ENCODE data around the gene SLC6A12.

The SLC6A12 gene

DNA sequence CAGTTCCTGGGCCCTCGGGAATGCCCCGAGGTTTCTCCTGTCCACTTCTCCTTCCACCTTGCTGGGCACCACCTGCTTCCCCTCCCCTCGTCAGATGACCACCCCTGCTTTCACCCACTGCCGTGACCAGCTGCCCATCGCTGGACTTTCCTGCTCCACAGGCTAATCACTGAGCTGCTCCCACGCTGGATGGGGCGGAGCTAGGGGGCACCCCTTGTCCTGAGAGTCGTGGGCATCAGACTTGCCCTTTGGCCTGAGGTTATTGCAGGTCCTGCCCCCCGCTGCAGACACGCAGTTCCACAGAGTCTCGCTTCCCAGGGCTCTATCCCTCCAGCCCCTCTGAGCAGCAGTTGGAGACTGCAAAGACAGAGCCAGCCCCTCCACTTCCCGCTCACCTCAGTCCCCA is 427 bp downstream of the SLC6A12 start:
- no peak for DNase-seq

DNA sequence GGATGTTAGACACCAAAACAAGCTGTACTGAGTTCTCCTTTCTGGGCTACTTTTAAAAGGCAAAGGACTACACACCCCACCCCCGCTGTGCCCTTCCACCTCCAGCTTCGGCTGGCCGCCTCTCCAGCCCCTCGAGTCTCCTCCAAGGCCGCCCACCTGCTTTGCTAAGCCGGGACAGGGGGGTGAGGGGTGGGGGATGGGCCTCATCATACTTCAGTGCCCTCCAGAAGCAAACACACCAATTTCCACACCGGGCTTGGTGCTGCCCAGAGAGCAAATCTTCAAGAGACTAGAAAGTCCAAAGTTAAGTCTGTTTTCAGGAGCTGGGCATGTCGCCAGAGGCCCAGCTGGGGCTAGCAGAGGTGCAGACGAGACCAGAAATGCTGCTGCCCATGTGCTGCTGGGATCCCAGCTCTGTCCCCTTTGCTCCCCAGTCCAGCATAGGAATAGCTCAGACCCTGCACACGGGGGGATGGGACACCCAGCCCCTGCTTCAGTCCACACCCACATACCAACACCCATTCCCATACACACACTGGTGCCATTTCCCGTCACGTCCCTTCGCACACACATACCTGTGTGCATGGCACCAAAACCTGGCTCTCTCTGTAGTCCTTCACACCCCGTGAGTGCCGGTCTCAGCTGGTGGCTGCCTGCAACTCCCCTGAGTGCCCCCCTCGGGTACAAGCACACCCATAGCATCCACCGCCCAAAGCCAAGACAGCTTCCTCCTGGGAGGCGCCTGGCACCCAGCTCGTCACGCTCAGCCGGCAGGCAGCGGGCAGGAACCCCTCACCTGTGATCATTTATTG is 1.0 kb downstream of the SLC6A12 start:
- DNase-seq = no peak

DNA sequence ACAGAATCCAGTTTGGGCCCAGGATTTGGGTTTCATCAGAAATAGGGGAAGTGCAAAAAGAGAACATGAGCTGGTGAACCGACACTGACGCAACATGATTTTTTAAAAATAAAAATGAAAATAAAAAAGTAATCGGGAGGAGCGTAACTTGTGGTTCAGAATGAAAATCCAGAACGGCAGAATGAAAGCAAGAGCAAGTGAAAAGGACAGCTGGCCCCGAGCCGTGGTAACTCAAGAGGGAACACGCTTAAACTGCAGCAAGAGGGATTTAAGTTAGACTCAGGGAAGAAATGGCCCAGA is 1.6 kb downstream of the SLC6A12 start:
- no peak for DNase-seq

DNA sequence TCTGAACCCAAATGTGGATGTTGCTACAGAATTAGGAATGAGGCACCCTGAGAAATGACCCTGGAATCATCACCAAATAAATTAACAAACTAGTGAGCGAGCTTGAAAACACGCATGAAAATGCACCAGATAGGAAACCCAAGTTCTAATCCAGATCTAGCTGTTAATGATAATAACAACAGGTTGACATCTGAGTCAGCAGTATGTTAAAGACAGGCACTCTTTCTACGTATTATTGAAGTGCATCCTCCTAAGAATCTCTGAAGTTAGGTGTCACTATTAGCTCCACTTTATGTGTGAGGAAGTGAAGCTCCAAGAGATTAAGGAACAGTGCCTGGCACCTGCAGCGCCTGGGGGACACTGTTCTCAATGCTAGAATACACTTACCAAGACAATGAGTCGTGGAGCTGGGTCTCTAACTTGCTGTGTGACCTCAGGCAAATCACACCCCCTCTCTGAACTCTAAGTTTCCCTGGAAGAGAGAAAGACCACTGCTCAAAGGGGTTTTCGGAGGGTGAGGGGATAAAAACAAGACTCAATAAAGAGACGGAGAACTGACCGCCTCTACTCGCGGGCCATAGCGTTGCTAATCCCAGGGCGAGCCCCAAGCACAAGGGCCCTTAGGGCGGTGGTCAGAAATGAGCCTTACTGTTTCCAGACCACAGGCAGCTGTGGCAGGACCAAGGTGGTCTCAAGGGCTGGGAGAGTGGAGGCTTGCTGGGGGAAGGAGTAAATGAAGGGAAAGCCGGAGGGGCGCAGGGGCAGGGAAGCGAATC is 2.1 kb downstream of the SLC6A12 start:
- no peak for DNase-seq

DNA sequence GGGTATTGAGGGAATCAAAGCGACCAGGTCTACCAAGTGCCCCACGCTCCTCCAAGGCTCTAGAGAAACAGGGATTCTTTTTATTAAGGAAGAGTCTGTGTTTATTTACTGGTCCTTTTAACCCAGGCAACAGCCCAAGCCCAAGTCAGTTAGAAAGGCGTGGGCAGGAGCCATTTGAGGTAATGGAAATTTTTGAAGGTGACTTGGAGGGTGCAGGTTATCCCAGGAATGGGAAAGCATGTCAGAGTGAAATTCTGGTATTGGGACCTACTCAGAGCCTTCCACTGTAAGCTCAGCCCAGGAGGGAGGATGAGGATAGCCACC is 2.9 kb downstream of the SLC6A12 start:
- no peak for DNase-seq

DNA sequence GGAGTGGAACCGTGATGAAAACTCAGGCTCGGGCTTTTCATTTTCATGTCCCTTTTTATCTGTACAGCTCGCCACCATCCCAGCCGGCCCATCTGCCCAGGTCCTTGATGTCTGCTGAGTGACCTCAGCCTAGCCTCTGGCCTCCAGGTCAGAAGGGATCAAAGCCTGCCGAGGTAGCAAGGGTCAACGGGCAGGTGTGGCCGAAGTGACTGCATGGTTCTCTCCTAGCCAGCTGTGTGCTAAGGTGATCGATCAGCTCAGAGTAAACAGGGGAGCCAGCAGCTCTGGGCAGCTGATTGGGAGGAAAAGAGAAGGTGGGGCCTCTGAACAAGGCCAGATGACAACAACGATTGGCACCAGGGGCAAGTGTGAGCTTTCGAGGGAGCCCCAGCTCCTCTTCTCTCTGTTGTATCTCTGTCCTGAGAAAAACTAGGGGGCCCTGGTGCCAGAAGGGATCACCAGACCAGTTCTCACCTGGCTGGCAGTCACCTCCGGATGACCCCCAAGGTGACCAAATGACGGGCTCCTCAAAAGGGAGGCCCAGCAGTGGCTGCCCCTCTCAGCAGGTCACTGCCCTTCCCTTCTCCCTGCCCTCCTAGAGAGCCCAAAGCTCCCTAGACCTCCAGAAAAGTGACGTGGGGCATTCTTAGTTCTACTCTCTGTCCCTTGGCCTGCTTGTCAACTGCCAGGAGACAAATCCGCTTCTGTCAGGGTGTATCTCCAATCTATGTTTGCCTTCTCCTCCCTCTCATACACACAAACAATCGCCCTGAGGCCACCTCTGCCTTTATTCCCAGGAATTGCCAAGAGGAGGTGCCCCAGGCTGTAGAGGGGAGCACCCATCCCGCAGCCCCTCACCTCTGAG is 3.4 kb downstream of the SLC6A12 start:
- no peak for DNase-seq

DNA sequence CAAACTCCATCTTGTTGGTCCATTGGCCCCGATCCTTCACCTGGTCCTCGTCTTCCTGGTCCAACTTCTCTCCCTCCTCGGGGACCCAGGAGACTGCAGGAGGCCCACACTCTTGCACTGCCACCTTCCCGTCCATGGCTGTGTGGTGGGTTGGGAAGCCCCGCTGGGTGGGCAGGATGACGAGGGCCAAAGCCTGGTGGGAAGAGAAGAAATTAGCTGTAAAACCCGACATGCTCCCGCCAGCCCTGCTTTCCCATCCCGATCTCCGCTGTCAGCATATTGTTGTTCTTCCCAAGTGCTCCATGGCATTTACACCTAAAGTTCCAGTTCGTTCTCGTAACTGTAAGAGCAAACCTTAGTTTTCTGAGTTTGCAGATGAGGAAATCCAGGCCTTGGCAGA is 4.1 kb downstream of the SLC6A12 start:
- no peak for DNase-seq

DNA sequence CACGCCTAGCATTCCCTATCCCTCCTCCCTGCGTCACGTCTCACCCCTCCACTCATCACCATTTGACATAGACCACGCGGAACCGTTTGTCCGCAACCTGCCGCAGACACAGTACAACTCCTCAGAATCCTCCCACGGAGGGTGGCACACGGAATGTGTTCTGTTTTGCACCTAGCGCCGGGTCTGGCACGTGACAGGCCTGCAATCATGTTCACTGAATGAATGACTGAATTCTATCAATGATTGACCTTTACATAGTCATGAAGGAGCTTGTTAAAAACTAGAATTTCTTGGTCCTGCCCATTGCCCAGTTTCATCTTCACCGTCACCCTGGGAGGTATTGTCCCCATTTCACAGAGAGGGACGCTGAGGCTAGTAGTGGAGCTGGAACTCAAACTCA is 4.7 kb downstream of the SLC6A12 start:
- DNase-seq = no peak

DNA sequence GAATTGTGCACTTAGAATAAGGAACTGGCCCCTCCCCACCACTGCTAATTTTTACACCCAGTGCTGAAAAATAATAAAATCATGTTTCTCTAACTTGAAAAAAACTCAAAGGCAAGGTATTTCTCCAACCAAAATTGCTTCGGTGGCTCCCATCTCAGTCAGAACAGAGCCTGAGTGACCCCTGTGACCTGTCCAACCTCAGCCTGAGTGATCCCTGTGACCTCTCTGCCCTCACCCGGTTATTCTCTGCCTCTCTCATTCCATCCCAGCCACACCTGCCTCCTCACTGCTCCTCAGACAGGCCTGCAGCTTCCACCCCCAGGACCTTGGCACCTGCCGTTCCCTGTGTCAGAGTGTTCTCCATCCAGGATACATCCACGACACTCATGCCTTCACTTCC is 5.1 kb downstream of the SLC6A12 start:
- no peak for DNase-seq

DNA sequence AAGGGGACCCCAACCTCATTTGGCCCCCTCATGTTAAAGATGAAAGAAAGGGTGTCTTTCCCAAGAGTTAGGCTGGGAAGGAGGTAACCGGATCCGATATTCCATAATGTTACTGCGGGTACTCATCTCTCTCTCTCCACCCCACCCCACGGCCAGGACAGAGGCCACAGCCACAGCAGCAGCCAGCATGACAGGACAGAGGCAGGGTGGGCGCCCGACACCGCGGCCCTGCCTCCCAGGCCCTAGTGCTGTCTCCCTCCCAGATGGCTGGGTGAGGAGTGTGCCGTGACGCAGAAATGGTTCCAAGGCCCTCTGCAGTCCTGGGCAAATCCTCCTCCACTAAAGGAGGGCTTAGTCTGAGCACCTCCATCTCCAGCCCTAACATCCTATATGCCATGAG is 6.2 kb downstream of the SLC6A12 start:
- DNase-seq = no peak

DNA sequence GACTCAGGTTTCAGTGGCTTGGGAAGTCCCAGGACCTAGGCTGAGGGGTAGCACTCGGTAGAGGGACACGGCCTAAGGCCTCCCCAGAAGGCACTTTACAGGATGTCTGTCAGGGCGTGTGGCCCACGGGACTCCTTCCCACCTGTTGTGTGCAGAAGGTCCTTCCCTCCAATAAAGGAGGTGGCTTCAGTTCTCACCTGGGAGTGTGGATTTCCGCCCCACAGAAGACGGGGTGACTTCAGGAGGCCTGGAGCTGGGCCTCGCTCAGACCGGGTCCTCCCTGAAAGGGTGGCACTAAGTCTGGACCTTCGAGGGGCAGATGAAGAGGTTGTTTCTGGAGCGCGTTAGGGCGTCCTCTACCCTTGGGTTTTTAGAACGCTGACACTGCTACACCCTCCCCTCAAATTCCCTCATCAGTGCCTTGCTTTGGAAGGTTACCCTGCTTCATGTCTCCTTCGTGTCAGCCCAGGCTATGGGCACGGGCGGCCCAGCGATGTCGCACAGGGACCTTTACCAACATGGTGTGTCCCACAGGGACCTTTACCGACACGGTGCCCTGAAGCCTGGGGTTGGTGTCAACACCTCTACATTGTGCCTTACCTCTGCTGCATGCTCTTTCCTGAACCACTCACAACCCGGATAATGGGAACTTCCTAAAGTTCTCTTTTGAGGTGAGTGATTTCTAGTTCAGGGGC is 7.1 kb downstream of the SLC6A12 start:
- no peak for DNase-seq

DNA sequence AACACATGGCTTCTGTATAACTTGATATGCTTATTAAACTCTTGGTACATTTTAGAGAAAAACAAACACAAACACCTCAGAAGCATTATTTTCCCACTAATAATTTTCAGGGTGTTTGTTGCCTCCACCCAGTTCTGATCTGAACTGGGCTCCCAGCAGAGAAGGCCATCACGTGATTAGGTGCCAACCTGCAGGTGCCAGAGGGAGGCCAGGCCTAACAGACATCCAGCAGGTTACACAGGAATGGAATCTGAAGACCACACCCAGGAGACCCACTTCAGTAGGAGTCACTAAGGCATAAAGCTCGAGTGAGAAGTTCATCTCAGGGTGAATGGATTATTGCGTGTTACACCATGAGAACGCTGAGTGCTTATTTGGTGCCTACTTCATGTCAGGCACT is 8.9 kb downstream of the SLC6A12 start:
- DNase-seq = no peak

DNA sequence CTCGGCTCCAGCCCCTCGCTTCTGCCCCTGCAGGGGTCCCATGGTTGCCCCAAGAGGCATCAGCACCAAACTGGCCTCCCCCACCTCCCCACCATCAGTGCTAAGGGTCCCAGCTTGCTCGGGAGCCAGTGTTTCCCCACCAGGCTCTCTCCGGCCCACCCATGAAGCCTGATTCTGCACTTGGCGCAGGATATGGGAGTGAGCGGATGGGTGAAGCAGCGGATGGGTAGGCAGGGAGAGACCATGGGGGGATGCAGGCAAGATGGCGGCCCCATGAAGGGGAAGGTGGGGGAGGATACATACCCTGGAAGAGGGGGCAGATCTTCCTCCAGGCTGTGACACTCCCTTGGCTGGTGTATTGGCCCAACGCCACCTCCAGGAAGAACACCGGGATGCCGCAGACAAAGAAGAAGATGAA is 9.7 kb downstream of the SLC6A12 start:
- no peak for DNase-seq

DNA sequence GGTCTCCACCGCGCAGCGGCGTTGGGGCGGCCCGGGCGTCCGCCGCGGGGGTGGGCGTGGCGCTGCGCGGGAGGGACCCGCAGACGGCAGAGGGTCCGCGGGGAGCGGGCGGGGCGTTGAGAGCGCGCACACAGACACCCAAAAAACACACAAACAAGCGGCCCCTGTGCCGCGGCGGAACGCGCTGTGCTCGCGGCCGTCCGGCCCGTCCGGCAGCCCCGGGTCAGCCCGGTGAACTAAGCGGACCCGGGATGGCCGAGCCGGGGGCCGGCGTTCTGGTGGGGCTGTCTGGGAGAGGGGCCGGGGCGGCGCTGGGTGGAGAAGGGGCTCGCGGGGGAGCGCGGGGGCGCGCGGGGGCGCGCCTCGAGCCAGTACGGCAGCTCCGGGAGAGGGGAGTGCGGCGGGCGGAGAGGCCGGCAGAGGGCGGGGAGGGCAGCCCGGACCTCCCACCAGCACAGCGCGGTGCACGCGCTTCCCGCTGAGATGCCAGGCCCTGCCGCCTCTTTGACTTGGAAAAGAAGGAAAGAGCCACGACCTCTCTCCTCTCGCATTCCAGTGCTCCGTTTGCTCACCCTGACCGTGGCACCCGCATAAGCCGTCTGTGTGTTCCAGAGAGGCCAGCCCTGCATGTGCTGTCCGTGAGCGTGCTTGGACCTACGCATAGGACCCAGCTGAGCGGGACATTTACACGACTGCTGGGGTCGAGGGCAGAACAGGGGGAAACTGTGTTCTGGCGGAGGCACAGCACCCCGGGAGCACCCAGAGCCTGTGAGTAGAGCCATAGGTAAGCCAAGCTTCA is 10.3 kb downstream of the SLC6A12 start:
- DNase-seq = no peak

DNA sequence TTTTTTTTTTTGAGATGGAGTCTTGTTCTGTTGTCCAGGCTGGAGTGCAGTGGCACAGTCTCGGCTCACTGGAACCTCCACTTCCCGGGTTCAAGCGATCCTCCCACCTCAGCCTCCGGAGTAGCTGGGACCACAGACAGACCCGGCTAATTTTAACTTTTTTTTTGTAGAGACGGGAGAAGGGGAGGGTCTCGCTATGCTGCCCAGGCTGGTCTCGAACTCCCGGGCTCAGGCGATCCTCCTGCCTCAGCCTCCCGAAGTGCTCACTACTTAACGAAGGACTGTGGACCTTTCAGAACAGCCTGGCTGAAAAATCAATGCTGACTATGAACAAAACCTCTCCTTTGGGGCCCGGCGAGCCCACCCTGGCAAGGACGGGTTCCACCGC is 10.9 kb downstream of the SLC6A12 start:
- DNase-seq = no peak

DNA sequence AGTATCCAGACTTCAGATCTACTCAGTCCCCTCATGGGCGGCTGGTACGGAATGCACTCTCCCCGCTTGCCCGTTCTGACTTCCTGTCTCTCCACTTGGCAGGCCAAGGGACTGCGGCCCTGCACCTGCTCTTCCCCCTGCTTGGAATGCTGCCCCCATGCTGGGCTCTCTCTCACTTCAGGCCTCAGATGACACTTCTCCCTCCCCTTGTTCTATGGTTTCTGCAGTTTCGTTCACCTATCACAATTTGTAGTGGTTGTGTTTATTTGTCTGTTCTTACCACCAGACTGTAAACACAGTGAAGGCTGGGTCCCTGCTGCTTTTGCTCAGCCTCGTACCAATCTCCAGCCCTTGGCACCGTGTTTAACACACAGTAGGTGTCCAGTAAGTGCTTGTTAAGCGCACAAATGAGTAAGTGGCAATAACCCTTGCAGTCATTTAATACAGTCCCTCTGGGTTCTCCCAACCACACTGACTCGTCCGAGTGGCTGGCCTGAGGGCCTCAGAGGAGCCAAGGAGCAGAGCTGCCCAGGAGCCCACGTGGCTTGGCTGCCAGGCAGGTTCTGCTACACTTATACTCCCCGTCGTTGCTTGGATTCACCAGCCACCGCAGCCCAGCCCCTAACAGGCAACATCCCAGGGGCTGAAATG is 11.8 kb downstream of the SLC6A12 start:
- no peak for DNase-seq

DNA sequence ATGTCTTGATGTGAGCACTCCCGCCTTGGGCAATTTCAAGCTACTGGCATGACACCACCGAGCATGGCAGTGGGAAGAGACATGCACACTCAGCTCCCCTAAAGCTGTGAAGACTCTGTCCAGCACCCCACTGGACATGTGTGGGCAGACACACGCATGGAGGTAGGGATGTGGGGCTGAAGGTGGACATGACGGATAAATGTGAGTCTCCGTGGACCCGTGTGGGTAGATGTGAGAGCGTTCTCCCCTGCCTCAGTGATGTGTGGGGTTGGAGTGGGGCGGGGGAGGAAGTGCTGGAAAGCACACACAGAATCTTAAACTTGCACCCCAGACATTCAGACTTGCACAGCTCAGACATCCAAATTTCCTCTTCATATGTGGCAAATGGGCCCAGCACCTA is 12.6 kb downstream of the SLC6A12 start:
- DNase-seq = no peak

DNA sequence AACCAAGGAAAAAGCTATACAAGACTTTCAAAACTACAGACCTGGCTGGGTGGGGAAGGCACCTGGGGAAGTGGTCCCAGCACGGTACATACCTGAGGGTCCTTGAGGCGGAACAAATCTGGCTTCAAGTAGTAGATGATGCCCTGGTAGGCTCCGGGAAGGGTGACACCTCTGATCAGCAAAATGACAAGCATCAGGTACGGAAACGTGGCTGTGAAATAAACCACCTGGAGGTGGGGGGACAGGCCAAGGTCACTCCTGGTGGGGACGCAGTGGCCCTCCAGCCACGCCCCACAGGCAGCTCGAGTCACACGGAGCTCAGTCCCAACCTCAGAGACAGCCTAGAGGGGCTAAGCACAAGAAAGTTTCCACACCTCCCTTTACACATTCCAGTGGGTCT is 15.3 kb downstream of the SLC6A12 start:
- no peak for DNase-seq

DNA sequence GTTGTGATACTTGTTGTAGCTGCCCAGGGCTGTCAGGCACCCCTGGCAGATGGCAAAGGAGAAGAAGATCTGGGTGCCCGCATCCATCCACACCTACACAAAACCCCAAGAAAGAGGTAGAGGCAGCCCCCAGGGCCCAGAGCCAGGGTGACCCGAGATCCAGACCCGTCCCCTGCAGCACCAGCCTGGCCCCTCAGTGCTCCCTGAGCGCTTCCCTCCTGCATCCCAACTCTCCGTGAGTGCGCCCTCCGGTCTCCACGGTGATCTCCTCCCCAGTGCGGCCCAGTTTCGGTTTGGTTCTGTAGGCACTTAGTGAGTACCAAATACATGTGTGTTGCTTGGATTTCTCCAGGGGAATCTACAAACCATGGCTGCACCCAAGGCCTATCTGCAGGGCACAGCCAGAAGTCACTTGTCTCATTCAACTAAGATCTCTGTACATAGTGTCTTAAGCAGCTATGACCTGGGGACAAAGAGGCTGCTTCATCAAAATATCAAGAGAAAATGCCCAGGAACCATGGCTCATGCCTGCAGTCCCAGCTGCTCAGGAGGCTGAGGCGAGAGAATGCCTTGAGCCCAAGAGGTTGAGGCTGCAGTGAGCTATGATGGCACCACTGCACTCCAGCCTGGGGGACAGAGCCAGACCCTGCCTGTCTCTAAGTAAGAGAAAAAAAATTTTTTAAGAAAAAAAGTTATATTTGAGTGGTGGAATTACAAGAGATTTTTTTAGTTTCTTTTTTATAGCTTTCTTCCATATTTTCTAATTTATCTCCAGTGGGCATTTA is 15.9 kb downstream of the SLC6A12 start:
- DNase-seq = no peak

DNA sequence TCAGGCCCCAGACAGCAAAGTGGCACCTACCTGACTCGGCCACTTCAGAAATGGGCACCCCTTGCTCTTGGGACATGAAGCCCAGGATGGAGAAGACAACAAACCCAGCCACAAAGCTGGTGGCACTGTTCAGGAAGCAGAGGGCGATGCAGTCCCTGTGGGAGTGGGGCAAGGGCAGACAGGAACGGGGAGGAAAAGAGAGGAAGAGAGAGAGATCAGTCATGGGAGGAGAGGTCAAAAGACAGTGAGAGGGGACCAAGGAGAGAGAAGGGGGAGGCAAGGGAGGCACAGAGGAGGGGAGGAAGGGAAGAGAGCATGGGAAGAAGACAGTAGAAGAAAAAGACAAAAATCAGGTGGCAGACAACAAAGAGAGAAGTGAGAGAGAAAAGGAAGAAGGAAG is 16.6 kb downstream of the SLC6A12 start:
- DNase-seq = no peak

DNA sequence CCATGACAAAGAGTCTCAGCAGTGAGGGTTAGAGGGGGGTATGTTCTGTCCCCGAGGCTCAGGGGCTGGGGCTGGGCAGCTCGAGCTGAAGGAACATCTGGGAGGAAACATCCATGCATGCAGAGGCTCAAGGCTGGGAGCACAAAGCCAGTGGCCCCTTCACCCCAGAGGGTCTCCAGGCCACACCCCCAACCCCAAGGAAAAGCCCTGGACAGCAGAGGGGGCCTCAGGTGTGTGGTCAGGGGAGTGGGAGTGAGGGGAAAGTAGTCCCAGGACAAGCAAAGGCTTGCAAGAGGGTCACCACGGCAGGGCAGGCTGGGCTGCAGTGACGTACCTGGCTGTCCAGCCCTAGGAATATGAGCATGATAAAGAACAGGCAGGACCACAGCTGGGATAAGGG is 17.5 kb downstream of the SLC6A12 start:
- no peak for DNase-seq

Measured in NCI-H446 treated with DMSO at 0.1 percent for 48 hours (cell line).